GM15510 (cell line): ENCODE results near the gene TMEM116.
A peak's percentile ranks its signal among the peaks of the same experiment; 100 is the strongest.

Experiments
- POLR2A ChIP-seq: IDR thresholded peaks from 3 replicates; pipeline ENCODE4 v1.6.1; 2011; ENCODE audit warnings: borderline replicate concordance; ENCODE audit not compliant: insufficient read length; ENCODE audit errors: extremely low read depth

Gene TMEM116

DNA sequence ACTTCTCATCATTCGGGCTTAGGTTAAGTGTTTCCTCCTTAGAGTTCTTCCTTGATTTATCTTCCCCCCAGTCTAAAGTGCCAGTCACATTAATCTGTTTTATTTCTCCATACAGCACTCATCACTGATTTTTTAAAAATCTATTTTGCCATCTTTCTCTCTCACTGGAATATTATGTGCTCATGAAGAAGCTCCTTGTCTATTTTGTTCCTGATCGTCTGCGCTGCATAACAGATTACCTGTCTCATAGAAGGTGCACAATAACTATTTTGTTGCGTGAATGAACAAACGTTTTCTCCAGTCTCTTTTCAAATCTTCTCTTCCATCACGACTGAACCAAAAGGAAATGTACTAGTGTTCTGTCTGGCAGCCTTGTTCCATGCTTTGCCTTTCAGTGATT is 3.0 kb upstream of the TMEM116 start:
- TF ChIP-seq POLR2A: no peak

DNA sequence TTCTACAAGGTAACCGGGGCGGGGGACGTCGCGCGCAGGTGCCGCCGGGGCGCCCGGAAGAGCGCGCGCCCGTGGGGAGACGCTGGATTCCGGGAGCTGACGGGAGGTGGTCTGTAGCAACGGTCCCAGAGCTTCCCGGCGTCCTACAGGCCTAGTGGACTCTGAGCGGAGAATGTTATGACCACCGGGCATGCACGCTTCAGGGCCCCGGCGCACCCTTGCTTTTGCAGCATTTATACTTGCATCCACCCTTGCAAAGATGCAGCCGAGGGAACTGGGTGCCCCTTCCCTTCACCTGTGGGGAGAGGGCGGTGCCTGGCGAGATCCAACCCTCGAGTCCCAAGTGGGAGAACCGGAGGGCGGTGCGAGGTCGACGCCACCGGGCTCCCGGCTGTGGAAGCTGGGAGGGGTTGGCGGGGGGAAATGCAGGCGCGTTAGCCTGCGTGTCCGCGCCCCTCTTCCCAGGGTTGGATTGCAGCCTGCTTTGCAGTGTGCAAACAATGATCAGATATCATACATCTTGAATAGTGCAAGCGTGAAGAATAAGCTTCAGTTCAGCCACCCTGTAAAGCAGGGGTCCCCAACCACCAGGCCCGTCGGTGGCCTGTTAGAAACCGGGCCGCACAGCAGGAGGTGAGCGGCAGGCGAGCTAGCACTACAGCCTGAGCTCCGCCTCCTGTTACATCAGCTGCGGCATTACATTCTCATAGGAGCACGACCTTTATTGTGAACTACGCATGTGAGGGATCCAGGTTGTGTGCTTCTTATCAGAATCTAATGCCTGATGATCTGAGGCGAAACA is 837 bp upstream of the TMEM116 start:
- TF ChIP-seq POLR2A: peak; percentile 75

DNA sequence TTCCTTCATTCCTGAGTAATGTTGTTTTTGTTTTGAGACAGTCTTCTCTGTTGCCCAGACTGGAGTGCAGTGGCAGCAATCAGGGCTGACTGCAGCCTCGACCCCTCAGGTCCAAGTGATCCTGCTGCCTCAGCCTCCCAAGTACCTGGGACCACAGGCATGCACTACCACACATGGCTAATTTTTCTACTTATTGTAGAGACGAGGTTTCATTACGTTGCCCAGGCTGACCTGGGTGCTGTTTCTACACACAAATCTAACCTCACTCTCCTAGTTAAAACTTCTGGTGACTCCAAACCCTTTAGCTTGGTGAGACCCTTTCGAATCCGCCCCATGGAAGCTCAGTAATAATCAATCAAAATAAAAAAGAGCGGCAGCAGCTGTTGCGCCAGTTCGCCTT is 1.3 kb downstream of the TMEM116 start:
- TF ChIP-seq POLR2A: no peak

DNA sequence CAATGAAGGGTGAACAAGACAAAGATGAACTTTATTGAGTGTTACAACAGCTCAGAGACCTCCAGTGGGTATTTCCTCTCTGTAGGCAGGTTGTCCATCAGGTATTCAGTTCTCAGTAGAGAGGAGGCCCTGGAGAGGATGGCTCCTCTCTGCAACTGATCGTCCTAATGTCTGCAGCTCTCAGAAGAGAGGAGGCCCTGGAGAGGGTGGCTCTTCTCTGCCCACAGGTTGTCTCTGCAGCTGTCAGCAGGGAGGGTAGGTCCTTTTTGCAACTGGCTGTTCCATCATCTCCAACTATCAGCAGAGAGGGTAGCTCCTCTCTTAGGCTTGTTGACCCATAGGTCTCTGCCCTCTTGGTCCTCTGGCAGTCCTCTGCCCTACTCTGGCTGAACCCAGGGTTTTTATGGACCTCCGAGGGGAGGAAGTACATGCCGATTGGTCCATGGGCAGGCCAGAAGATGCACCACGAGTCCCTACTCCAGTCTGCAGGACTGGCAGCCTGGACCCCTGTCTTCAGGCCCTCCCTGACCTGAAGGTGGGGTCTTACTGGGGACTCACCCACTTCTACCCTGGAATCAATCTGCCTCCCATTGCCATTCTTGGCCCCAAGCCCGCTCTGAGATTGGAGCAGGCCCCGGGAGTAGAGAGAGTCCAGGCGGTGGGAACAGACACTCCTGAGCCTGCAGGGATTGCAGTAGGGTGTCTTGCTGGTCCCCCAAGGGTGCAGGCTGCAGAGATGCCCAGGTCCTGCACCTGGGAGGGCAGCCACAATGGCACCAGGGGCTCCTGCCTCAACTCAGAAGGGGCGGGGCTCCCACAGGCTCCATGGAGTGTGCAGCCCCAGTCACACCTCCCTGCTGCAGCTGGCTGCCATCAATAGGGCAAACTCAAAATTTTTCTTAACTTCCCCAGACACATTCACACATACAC is 2.3 kb downstream of the TMEM116 start:
- TF ChIP-seq POLR2A: no peak

DNA sequence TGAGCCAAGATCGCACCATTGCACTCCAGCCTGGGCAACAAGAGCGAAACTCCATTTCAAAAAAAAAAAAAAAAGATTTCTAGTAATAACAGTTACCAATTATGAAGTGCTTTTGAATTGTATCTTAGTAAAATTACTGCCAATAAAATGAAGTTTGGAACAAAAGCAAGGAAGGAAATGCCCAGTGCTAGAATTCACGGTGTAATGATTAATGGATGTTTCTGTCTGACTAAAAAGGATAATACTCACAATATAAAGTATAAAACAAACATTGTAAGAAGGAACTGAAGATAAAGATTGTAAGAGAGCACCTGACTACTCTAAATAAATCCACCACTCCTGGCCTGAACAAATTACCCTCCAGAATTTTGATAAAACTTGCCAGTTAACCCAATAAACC is 4.0 kb downstream of the TMEM116 start:
- TF ChIP-seq POLR2A: no peak

DNA sequence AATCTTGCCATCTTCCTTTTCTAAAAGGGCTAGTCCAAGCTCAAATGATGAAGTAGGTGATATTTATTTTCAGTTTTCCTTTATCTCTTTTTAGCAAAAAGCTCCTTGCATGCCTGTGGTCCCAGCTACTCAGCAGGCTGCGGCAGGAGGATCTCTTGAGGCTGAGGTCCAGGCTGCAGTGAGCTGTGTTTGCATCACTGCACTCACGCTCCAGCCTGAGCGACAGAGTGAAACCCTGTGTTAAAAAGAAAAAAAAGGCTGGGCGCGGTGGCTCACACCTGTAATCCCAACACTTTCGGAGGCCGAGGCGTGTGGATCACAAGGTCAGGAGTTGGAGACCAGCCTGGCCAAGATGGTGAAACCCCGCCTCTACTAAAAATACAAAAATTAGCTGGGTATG is 5.0 kb downstream of the TMEM116 start:
- no peak for TF ChIP-seq POLR2A

DNA sequence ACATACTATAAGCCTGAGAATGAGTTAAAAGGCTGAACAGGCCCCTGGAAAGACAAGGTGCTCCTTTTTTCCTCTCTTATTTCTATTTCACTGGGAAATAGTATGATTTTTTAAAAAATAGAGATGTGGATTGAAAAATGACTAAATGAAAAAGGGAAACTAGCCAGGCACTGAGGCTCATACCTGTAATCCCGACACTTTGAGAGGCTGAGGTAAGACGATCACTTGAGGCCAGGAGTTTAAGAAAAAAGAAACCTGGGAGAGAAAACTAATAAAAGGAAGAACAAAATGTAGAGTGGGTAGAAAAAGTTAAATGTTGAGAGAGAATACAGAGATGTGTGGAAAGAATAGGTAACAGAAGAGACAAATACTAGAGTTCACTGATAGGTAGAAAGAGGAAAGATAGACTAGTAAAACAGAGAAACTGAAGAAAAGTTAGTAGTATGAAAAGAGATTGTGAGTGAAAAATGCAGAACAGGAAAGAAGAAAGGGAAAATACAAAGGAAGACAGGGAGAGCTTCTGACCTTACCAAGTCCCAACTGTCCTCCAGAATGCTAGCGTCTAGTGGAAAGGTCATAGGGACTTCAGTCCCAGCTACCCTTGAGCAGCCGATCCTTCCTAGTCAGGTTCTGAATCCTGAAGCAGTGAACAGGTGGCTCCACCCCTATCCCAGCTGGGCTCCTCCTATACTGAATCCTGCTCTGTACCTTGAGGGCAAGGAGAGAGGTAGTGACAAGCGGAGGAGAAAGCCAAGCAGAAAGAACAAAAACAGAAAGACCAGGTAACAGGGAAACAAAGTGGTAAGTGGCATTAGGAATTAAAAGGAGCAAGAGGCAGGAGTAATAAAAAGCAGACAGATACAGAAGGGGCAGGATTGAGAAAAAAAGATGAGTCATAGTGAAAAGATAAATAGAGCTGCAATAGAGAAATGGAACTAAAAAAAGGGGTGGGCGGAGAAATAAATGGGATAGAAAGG is 7.3 kb downstream of the TMEM116 start:
- no peak for TF ChIP-seq POLR2A

DNA sequence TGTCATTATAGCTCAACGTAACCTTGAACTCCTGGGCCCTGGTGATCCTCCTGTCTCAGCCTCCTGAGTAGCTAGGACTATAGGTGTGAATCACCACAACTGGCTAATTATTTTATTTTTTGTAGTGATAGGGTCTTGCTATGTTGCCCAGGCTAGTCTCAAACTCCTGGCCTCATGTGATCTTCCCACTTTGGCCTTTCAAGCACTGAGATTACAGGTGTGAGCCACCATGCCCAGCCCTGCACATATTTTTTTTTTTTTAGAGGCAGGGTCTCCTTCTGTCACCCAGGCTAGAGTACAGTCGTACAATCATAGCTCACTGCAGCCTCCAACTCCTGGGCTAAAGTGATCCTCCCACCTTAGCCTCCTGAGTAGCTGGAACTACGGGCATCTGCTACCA is 8.9 kb downstream of the TMEM116 start:
- TF ChIP-seq POLR2A: no peak

DNA sequence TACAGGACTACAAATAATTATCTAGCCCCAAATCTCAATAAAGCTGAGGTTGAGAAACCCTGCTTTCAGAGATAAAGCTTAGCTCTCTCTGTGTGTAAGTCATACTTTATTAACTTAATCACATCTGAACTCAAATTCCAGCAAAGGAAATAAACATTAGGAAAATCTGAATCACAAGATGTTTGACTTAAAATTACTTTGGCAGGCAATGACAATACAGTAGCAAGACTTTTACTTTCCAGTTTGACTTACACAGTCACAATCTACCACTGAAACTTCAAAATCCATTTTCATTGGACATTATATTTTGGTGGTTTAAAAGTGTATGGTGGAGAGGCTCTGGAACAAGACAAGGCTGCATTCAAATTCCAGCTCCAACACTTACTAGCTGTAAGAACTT is 11.4 kb downstream of the TMEM116 start:
- no peak for TF ChIP-seq POLR2A

DNA sequence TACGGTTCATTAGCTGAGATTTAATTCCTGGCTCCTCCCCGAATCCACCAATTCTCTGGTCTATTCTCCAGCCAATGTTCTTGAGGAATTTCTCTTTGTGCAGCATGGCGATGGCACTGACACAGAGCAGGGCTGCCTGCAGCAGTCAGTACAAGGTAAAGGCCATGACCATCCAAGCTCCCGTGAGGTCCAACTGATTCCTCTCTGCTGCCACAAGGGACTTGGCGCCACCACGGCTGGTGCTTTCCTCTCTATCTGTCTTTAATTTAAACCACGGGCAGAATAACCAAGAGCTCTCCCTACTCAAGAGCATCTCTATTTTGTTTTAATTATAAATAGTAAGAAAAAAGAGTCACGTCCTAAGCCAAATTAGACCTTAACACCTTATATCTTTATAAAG is 12.1 kb downstream of the TMEM116 start:
- TF ChIP-seq POLR2A: no peak

DNA sequence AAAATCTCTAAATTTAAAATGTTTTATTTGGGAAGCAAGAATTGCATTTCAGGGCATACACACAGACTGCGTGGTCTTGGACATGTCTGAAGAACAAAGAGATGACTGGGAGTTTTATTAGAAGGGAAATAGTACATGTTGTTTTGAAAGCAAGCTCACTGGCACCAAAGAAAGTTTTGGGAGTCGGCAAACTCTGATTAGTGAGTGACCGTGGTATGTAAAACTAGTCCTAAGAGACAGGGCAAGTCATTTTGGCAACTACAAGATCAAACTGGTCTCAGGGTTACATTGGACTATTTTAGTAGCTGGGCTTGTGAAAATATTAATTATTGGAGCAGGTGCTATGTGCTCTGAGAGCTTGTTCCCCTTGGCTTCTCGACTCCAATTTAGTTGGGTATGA is 14.9 kb downstream of the TMEM116 start:
- no peak for TF ChIP-seq POLR2A

DNA sequence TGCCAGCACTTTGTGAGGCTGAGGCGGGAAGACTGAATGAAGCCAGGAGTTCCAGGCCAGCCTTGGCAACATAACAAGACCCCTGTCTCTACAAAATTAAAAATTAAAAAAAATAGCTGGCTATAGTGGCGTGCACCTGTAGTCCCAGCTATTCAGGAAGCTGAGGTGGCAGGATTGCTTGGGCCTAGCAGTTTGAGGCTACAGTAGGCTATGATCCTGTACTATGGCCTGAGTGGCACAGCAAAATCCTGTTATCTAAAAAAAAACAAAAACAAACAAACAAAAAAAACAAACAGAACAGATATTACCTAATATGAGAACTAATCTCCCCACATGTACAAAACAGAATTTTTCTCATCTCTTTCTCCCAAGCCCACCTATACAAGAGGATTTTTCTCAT is 15.7 kb downstream of the TMEM116 start:
- no peak for TF ChIP-seq POLR2A

DNA sequence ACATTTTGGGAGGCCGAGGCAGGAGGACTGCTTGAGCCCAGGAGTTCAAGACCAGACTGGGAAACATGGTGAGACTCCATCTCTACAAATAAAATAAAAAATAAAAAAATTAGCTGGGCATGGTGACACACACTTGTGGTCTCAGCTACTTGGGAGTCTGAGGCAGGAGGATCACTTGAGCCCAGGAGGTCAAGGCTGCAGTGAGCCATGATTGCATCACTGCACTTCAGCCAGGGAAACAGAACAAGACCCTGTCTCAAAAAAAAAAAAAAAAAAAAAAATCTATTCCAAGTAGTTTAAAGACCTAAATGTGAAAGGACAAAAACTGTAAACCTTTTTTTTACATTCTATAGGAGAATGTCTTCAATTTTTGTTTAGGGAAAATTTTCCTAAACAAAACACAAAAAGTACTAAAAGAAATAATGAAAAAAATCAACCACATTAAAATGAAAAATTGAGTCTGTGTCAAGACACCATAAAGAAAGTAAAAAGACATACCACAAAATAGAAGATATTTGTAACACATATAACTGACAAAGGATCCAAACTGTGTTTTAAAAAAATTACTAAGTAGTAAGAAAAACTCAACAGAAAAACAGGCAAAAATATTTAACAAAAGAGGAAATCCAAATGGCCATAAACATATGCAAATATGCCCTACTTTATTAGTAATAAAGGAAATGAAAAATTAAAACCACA is 17.0 kb downstream of the TMEM116 start:
- no peak for TF ChIP-seq POLR2A

DNA sequence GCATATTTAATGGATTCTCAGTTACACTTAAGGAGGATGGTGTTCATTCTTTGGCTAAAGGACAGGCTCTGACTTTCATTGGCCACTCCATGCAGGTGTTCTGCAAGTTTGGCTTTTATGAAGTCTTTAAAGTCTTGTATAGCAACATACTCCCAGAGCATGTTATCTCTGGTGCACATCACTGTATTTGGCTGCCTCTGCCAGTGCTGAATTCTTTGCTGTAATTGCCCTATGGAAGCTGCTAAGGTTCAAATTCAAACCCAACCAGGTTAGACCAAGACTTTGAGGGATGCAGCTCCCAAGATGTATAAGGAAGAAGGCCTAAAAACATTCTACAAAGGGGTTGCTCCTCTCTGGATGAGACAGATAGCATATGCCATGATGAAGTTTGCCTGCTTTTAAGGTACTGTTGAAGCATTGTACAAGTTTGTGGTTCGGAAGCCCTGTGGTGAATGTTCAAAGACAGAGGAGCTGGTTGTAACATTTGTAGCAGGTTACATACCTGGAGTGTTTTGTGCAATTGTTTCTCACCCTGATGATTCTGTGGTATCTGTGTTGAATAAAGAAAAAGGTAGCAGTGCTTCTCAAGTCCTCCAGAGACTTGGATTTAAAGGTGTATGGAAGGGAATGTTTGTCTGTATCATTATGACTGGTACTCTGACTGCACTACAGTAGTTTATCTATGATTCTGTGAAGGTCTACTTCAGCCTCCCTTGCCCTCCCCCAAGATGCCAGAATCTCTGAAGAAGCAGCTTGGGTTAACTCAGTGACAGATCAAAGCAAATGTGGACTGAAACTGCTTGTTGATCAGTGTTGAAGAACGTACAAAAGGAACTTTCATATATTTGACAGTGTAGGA is 19.4 kb downstream of the TMEM116 start:
- no peak for TF ChIP-seq POLR2A

DNA sequence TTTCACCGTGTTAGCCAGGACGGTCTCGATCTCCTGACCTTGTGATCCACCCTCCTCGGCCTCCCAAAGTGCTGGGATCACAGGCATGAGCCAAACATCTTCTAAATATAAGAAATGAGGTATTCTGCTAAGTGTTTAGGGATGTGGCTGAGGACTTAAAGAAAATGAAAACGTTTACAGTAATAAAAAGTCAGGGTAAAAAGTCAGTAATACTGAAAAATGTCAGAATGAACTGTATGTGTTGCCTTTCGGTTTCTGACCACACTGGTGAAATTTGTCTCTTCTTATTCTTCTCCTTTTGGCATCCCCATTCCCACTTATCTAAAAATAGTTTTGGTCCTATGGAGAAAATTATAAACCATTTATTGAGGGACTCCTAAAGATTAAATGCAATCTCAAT is 20.5 kb downstream of the TMEM116 start:
- no peak for TF ChIP-seq POLR2A
